Endothelial cell of umbilical vein (primary cell): ENCODE results near the gene CHRNA1. TPM values are rescaled to one million over a fixed set of nuclear protein-coding genes. Genes with fewer than 3 reads are reported as not detected.

Experiments
- BruUV-seq: library from RNA; stranded (reverse); fragments of 400-500 nt; replicated peaks from 2 replicates; lab custom pipeline; 2021; lab: Mats Ljungman, UMichigan
- CTCF ChIA-PET: fragments of 300-600, 350-600 bp; sonication (Branson Sonifier 250); formaldehyde crosslinking; loops from one replicate; lab custom pipeline; 2021; ENCODE audit warnings: antibody characterized with exemption, inconsistent platforms; lab: Charles Lee
- POLR2A ChIA-PET: fragments of 300-600, 350-600 bp; sonication (Branson Sonifier 250); formaldehyde crosslinking; loops from one replicate; lab custom pipeline; 2021; ENCODE audit warnings: antibody characterized with exemption, inconsistent platforms; lab: Charles Lee
- DNase-seq: peaks from one replicate; pipeline ENCODE4 v3.0.0-alpha.2; 2011; ENCODE audit warnings: low read depth, low spot score
- FAIRE-seq: peaks from 2 replicates; lab custom pipeline; 2011; peaks lifted over from hg19 to GRCh38; lab: Jason Lieb, UNC
- H2AFZ ChIP-seq: 2 replicates; pipeline ENCODE4 v1.6.0; 2012; ENCODE audit warnings: low read depth, low read length, control low read depth, inconsistent platforms
- H3K27ac ChIP-seq: 2 replicates; pipeline ENCODE4 v1.5.1; 2011; ENCODE audit warnings: low read depth, mild to moderate bottlenecking, control low read depth, low read length, moderate library complexity; ENCODE audit not compliant: insufficient read depth
- H3K27me3 ChIP-seq, 2 experiments: 2 replicates each; pipeline versions ENCODE4 v1.6.0 to v1.6.1; 2011; ENCODE audit warnings: low read length in 2 of 2, mixed read lengths in 1 of 2; ENCODE audit not compliant: control insufficient read depth in 2 of 2, insufficient read depth in 2 of 2
- H3K36me3 ChIP-seq, 2 experiments: 2 replicates in 1 of 2; 3 replicates in 1 of 2; pipeline ENCODE4 v1.5.1; 2011; ENCODE audit warnings: low read length in 2 of 2, mild to moderate bottlenecking in 1 of 2, moderate library complexity in 1 of 2; ENCODE audit not compliant: control insufficient read depth in 2 of 2, insufficient read depth in 2 of 2; ENCODE audit errors: extremely low read depth in 1 of 2
- H3K4me1 ChIP-seq: 3 replicates; pipeline ENCODE4 v1.5.1; 2011; ENCODE audit warnings: mild to moderate bottlenecking, low read length; ENCODE audit not compliant: control insufficient read depth, insufficient read depth; ENCODE audit errors: extremely low read depth
- H3K4me2 ChIP-seq: 2 replicates; pipeline ENCODE4 v1.6.1; 2011; ENCODE audit warnings: low read length, control low read depth, mixed read lengths; ENCODE audit not compliant: insufficient read depth
- H3K4me3 ChIP-seq, 3 experiments: fragments of 200-600 bp in 1 of 3; sonication (generic), shearing (Covaris generic) in 1 of 3; replicated peaks in 1 of 3; 2 replicates each; pipeline ENCODE4 v1.5.1; 2011 to 2016; ENCODE audit warnings: control low read depth in 3 of 3, low read length in 3 of 3, mild to moderate bottlenecking in 2 of 3, inconsistent platforms in 1 of 3, low read depth in 1 of 3, moderate library complexity in 1 of 3; ENCODE audit not compliant: insufficient read depth in 1 of 3
- H3K79me2 ChIP-seq: 2 replicates; pipeline ENCODE4 v1.6.0; 2012; ENCODE audit warnings: low read length, inconsistent platforms; ENCODE audit not compliant: control insufficient read depth, insufficient read depth
- H3K9ac ChIP-seq: replicated peaks from 2 replicates; pipeline ENCODE3; 2011; ENCODE audit warnings: low read length, control low read depth; ENCODE audit not compliant: insufficient read depth; ENCODE audit errors: extremely low read depth
- H3K9me1 ChIP-seq: replicated peaks from 3 replicates; pipeline ENCODE4 v1.6.0; 2011; ENCODE audit warnings: mild to moderate bottlenecking, low read length; ENCODE audit not compliant: control insufficient read depth, insufficient read depth; ENCODE audit errors: extremely low read depth
- H3K9me3 ChIP-seq: replicated peaks from 2 replicates; pipeline ENCODE4 v1.5.1; 2012; ENCODE audit warnings: low read length, inconsistent platforms; ENCODE audit not compliant: control insufficient read depth, insufficient read depth
- H4K20me1 ChIP-seq: replicated peaks from 2 replicates; pipeline ENCODE3; 2011; ENCODE audit warnings: mild to moderate bottlenecking, low read length; ENCODE audit not compliant: control insufficient read depth, insufficient read depth; ENCODE audit errors: extremely low read depth
- EZH2 ChIP-seq: IDR thresholded peaks from 2 replicates; pipeline ENCODE4 v1.6.1; 2012; ENCODE audit warnings: borderline replicate concordance, low read depth, mild to moderate bottlenecking, moderate library complexity, low read length, inconsistent platforms; ENCODE audit not compliant: severe bottlenecking
- FOS ChIP-seq: IDR thresholded peaks from 2 replicates; pipeline ENCODE4 v1.6.1; 2011; ENCODE audit warnings: mild to moderate bottlenecking, low read length, moderate library complexity, borderline replicate concordance; ENCODE audit not compliant: insufficient read depth
- GATA2 ChIP-seq: IDR thresholded peaks from 2 replicates; pipeline ENCODE4 v1.7.0; 2011; ENCODE audit warnings: low read depth, mild to moderate bottlenecking, moderate library complexity, mixed read lengths, low read length; ENCODE audit not compliant: insufficient read length, insufficient read depth
- JUN ChIP-seq: IDR thresholded peaks from 2 replicates; pipeline ENCODE4 v1.6.1; 2011; ENCODE audit warnings: borderline replicate concordance, low read depth; ENCODE audit not compliant: insufficient read length, insufficient read depth
- MYC ChIP-seq: IDR thresholded peaks from one replicate; pipeline ENCODE4 v1.6.1; 2011; ENCODE audit warnings: mild to moderate bottlenecking, low read depth, low read length
- POLR2A ChIP-seq: IDR thresholded peaks from 2 replicates; pipeline ENCODE4 v1.6.1; 2012; ENCODE audit warnings: low read depth, mild to moderate bottlenecking, control low read depth, low read length
- POLR2AphosphoS5 ChIP-seq: IDR thresholded peaks from 2 replicates; pipeline ENCODE4 v1.6.1; 2012; ENCODE audit warnings: low read depth, mild to moderate bottlenecking, control low read depth, low read length, moderate library complexity; ENCODE audit not compliant: insufficient read depth
- dilution Hi-C: fragments of 300-500 bp; cut with MboI; formaldehyde crosslinking; loops from one replicate; pipeline ENCODE4 v1.15.0; 2019; ENCODE audit warnings: low sequenced_read_pairs; ENCODE audit not compliant: extremely low pct_ligation_motif_present
- intact Hi-C: fragments of 100-400 bp; cut with micrococcal nuclease; formaldehyde crosslinking; loops from one replicate; pipeline ENCODE4 v1.10.0; 2022
- polyA plus RNA-seq, 4 experiments: library from polyadenylated mRNA; depleted of rRNA in 3 of 4; stranded (reverse) in 3 of 4; unstranded in 1 of 4; fragments of >200 nt; gene quantifications; 2 replicates each; pipeline versions ENCODE4 v1.2.1 to v1.2.3, GENCODE V29; 2011 to 2012; ENCODE audit warnings: missing spikeins in 1 of 4
- total RNA-seq: library from RNA; stranded (reverse); gene quantifications from 2 replicates; pipeline ENCODE4 v1.2.3, GENCODE V29; 2021
- TF ChIP-seq, protein P1 (sequence below): IDR thresholded peaks from 2 replicates; pipeline ENCODE4 v1.6.1; 2011; ENCODE audit not compliant: insufficient read depth, insufficient read length
- TF ChIP-seq, protein P2 (sequence below), 2 donors: IDR thresholded peaks; 1 replicate in 1 of 2; 2 replicates in 1 of 2; pipeline ENCODE4 v1.5.1; 2011; ENCODE audit warnings: low read length in 2 of 2, mild to moderate bottlenecking in 2 of 2, moderate library complexity in 2 of 2, control low read depth in 1 of 2, inconsistent platforms in 1 of 2, low read depth in 1 of 2; ENCODE audit not compliant: insufficient read depth in 1 of 2; ENCODE audit errors: extremely low read depth in 1 of 2

CHRNA1 gene
- total and polyA plus RNA-seq, 2 donors (not counting 3 experiments of a cell fraction or from before 2014, with no cell fraction given), result 11.3 to 18.2 TPM

DNA sequence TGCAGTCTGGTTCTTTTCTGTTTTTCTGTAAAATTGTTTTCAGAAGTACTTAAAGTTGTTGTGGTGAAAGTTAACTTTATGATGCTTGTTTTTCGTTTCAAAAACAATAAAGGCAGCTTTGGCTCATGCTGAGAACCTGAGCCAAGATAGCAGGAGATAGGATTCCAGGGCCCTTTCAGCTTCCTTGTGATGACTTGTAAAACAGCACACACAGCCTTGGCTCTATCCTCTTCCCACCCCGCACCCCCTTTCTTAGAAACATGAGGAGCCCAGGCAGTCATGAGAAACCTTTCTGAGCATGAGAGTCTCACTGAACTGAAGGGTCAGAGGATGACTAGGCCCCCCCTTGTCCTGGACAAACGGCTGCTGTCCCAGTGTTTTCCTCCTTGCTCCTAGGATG, 12.4 kb upstream of the CHRNA1 start:
- no peak for DNase-seq
- H3K27me3 ChIP-seq, result no peaks in the 10 kb centered on the region
- TF ChIP-seq, protein P1, sequence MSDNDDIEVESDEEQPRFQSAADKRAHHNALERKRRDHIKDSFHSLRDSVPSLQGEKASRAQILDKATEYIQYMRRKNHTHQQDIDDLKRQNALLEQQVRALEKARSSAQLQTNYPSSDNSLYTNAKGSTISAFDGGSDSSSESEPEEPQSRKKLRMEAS, result no peak
- TF ChIP-seq MYC (no peak), JUN (no peak), FOS (no peak), POLR2A (no peak), POLR2AphosphoS5 (no peak), GATA2 (no peak), EZH2 (no peak)
- TF ChIP-seq, protein P2, sequence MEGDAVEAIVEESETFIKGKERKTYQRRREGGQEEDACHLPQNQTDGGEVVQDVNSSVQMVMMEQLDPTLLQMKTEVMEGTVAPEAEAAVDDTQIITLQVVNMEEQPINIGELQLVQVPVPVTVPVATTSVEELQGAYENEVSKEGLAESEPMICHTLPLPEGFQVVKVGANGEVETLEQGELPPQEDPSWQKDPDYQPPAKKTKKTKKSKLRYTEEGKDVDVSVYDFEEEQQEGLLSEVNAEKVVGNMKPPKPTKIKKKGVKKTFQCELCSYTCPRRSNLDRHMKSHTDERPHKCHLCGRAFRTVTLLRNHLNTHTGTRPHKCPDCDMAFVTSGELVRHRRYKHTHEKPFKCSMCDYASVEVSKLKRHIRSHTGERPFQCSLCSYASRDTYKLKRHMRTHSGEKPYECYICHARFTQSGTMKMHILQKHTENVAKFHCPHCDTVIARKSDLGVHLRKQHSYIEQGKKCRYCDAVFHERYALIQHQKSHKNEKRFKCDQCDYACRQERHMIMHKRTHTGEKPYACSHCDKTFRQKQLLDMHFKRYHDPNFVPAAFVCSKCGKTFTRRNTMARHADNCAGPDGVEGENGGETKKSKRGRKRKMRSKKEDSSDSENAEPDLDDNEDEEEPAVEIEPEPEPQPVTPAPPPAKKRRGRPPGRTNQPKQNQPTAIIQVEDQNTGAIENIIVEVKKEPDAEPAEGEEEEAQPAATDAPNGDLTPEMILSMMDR (IDR thresholded peaks at IDR 0.05; ENCODE audit: extremely low read depth in 1 of 2, insufficient read depth in 1 of 2, low read depth in 1 of 2, low read length in 2 of 2), result no peak
- no peaks in the 10 kb centered on the region for H3K9me3 ChIP-seq
- no peak overlapping the region for H3K4me2 ChIP-seq
- no peaks in the 10 kb centered on the region for H3K79me2 ChIP-seq
- H3K9ac ChIP-seq, result no peak overlapping the region
- intact Hi-C loops, result loop anchor here (10.0 kb wide), 1 partner anchor 318 kb away; no protein-coding TSS in a partner anchor
- ChIA-PET POLR2A (no interaction called here), CTCF (interaction anchor here (3.2 to 9.2 kb wide), 2 partner anchors 12 to 212 kb away, joined by 9 to 584 read pairs; partner anchors contain the start of gene CHRNA1)
- no peak overlapping the region for H3K27ac ChIP-seq
- no peaks in the 10 kb centered on the region for H3K36me3 ChIP-seq
- no TSS peak for BruUV-seq
- no peak overlapping the region for H3K4me3 ChIP-seq
- no peak for FAIRE-seq
- dilution Hi-C loops, result loop anchor here (10.0 kb wide), 1 partner anchor 208 kb away; no protein-coding TSS in a partner anchor
- no peaks in the 10 kb centered on the region for H3K4me1 ChIP-seq
- no peaks in the 10 kb centered on the region for H4K20me1 ChIP-seq
- no peaks in the 10 kb centered on the region for H3K9me1 ChIP-seq
- no peak overlapping the region for H2AFZ ChIP-seq
